H1 (cell line): ENCODE measurements around the gene OGFR. TPM values are rescaled to one million over a fixed set of nuclear protein-coding genes. Genes with fewer than 3 reads are reported as not detected.

Experiments
- CBX8 ChIP-seq: fragments of 300-800, 300-1000 bp; sonication (generic); IDR thresholded peaks from 2 replicates; pipeline ENCODE4 v1.7.1; 2016; ENCODE audit warnings: low read depth, low read length, borderline replicate concordance
- CREB1 ChIP-seq: IDR thresholded peaks from 2 replicates; pipeline ENCODE4 v1.6.1; 2012; ENCODE audit warnings: inconsistent platforms
- EGR1 ChIP-seq: IDR thresholded peaks from 2 replicates; pipeline ENCODE4 v1.6.1; 2011; ENCODE audit warnings: low read depth, low read length, borderline replicate concordance
- EZH2 ChIP-seq: fragments of 200-600 bp; sonication (generic); IDR thresholded peaks from 2 replicates; pipeline ENCODE4 v1.7.1; 2012; ENCODE audit warnings: low read depth, mild to moderate bottlenecking, moderate library complexity, low read length, inconsistent platforms; ENCODE audit not compliant: severe bottlenecking
- PHF8 ChIP-seq: fragments of 200-600 bp; sonication (generic); conservative IDR thresholded peaks from 2 replicates; pipeline ENCODE4 v1.7.1; 2012; ENCODE audit warnings: low read depth, mild to moderate bottlenecking, inconsistent platforms, low read length, moderate library complexity
- POLR2A ChIP-seq, 2 experiments: IDR thresholded peaks; 1 replicate in 1 of 2; 2 replicates in 1 of 2; pipeline ENCODE4 v1.6.1; 2011; ENCODE audit warnings: low read depth in 2 of 2, low read length in 2 of 2, mild to moderate bottlenecking in 2 of 2; ENCODE audit errors: control extremely low read depth in 1 of 2
- POU5F1 ChIP-seq: IDR thresholded peaks from 2 replicates; pipeline ENCODE4 v1.6.1; 2011; ENCODE audit warnings: low read depth, mild to moderate bottlenecking, low read length, moderate library complexity
- RBBP5 ChIP-seq: IDR thresholded peaks from 2 replicates; pipeline ENCODE4 v1.7.1; 2012; ENCODE audit warnings: low read depth, mild to moderate bottlenecking, inconsistent platforms, low read length, moderate library complexity, borderline replicate concordance
- RFX5 ChIP-seq: IDR thresholded peaks from 2 replicates; pipeline ENCODE4 v1.6.1; 2011; ENCODE audit warnings: low read depth, low read length, improper control_type of control experiment, borderline replicate concordance
- RNF2 ChIP-seq: fragments of 200-900, 300-1000 bp; sonication (generic); IDR thresholded peaks from 2 replicates; pipeline ENCODE4 v1.7.1; 2016; ENCODE audit warnings: borderline replicate concordance, low read depth, mild to moderate bottlenecking, antibody characterized with exemption, low read length; ENCODE audit not compliant: poor library complexity, severe bottlenecking; ENCODE audit errors: missing control alignments
- RXRA ChIP-seq: IDR thresholded peaks from 2 replicates; pipeline ENCODE4 v1.6.1; 2011; ENCODE audit warnings: low read depth, mild to moderate bottlenecking, low read length, moderate library complexity; ENCODE audit not compliant: insufficient read depth
- SAP30 ChIP-seq: fragments of 300-600 bp; sonication (generic); IDR thresholded peaks from 2 replicates; pipeline ENCODE4 v1.7.1; 2012; ENCODE audit warnings: low read length, moderate library complexity, mild to moderate bottlenecking, inconsistent platforms; ENCODE audit not compliant: insufficient read depth, insufficient replicate concordance
- SIRT6 ChIP-seq: IDR thresholded peaks from one replicate; pipeline ENCODE4 v1.7.1; 2012; ENCODE audit warnings: low read length, inconsistent platforms
- SIX5 ChIP-seq: IDR thresholded peaks from 2 replicates; pipeline ENCODE4 v1.6.1; 2011; ENCODE audit warnings: mild to moderate bottlenecking, low read depth, low read length
- SP1 ChIP-seq: IDR thresholded peaks from 2 replicates; pipeline ENCODE4 v1.6.1; 2011; ENCODE audit warnings: low read depth, low read length
- SRF ChIP-seq: IDR thresholded peaks from 2 replicates; pipeline ENCODE4 v1.6.1; 2011; ENCODE audit warnings: mild to moderate bottlenecking, low read depth, low read length, moderate library complexity
- TBP ChIP-seq: IDR thresholded peaks from 2 replicates; pipeline ENCODE4 v1.6.1; 2011; ENCODE audit warnings: low read depth, low read length, improper control_type of control experiment
- TEAD4 ChIP-seq: IDR thresholded peaks from 2 replicates; pipeline ENCODE4 v1.6.1; 2012; ENCODE audit warnings: low read depth, low read length, inconsistent platforms, mixed read lengths
- YY1 ChIP-seq: IDR thresholded peaks from 2 replicates; pipeline ENCODE4 v1.6.1; 2011; ENCODE audit warnings: low read depth, mild to moderate bottlenecking, low read length
- ZNF274 ChIP-seq: IDR thresholded peaks from 2 replicates; pipeline ENCODE4 v1.7.0; 2012; ENCODE audit warnings: low read length, borderline replicate concordance; ENCODE audit errors: extremely low read depth
- polyA plus RNA-seq, 7 experiments: library from polyadenylated mRNA; depleted of rRNA in 3 of 7; stranded (reverse) in 5 of 7; unstranded in 2 of 7; fragments of >200 nt in 5 of 7; fragments of 200-250 nt in 2 of 7; gene quantifications; 1 replicate in 5 of 7; 2 replicates in 1 of 7; 4 replicates in 1 of 7; pipeline versions ENCODE4 v1.2.1 to v1.2.3, GENCODE V29; 2011 to 2013; ENCODE audit warnings: missing spikeins in 2 of 7, mixed read lengths in 2 of 7
- total RNA-seq: library from RNA; stranded (reverse); fragmentation: NEBNext Ultra II Directional; extraction: Animal tissue kit (Norgen Biotek cat#: 25700); gene quantifications from 2 replicates; pipeline ENCODE4 v1.2.1, GENCODE V29; 2021
- TF ChIP-seq, protein P1 (sequence below): IDR thresholded peaks from 2 replicates; pipeline ENCODE4 v1.6.1; 2012; ENCODE audit warnings: inconsistent platforms

Gene OGFR
- total and polyA plus RNA-seq, 2 of the 8 experiments (the other 6 are each of a cell fraction or from before 2014, with no cell fraction given): 13.9 to 25.1 TPM

- TF ChIP-seq SRF (no peak), SP1 (no peak), RFX5 (no peak), POU5F1 (no peak), EZH2 (peak; percentile 60), SIRT6 (no peak), RXRA (no peak), EGR1 (no peak), POLR2A (IDR thresholded peaks at IDR 0.05; ENCODE audit: control extremely low read depth in 1 of 2, low read depth in 2 of 2, low read length in 2 of 2) (no peak), YY1 (no peak), SAP30 (no peak), TBP (no peak), RNF2 (peak; percentile 59), TEAD4 (no peak), SIX5 (no peak), RBBP5 (peak; percentile 53; the same call in 1 of the 2 replicates), PHF8 (0 out of 2 replicates have a peak, but pooled peaks have one; percentile 24), ZNF274 (no peak), CREB1 (no peak), CBX8 (no peak)
- TF ChIP-seq, protein P1, sequence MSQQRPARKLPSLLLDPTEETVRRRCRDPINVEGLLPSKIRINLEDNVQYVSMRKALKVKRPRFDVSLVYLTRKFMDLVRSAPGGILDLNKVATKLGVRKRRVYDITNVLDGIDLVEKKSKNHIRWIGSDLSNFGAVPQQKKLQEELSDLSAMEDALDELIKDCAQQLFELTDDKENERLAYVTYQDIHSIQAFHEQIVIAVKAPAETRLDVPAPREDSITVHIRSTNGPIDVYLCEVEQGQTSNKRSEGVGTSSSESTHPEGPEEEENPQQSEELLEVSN: no peak; the same call in 1 of the 2 replicates
Measured at GRCh38 chr20:62795023-62795761, 9.4 kb upstream of the OGFR start (continued).
